ENCODE measurements around the gene WDR48. TPM values are rescaled to one million over a fixed set of nuclear protein-coding genes. Genes with fewer than 3 reads are reported as not detected.

Gene WDR48
- total and polyA plus RNA-seq, 2 experiments from 2014 or later: 27.2 to 54.3 TPM

DNA sequence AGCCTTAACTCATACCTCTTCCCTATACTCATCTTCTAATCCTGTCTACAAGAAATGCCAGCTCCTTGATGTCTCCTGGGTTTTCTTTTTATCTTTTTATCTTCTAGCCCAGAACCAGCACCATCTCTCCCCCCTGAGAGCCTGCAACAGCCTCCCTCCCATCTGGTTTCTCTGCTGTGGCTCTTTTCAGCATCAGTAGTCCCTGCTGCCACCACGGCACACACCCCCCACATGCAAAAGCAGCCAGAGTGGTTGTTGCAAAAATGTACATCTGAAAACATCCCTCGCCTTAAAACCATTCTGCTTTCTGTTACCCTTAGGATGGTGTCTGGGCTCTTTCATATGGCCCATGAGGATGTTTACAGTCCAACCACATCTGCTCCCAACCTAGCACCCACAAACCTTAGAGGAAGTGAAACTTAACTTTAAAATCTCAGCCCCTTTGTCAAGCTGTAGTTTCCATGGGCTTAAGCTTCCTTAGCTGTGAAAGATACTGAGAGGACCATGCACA, 56.4 kb downstream of the WDR48 start:
- Mint-ChIP-seq H3K27me3 (ENCODE audit: insufficient read depth, low read depth, poor library complexity) (peaks cover 10% of the 10 kb centered on the region), H3K27ac (peak overlapping the region; percentile 53; the same call in 1 of the 2 replicates), H3K4me3 (peak overlapping the region; percentile 90), H3K36me3 (ENCODE audit: low read depth) (no peaks in the 10 kb centered on the region; the same call in 1 of the 3 replicates), H3K4me1 (peaks cover 32% of the 10 kb centered on the region), H3K9me3 (no peaks in the 10 kb centered on the region; the same call in 1 of the 3 replicates)
- no peaks in the 10 kb centered on the region for H3K4me1 ChIP-seq (ENCODE audit: insufficient read depth)
- H3K27me3 ChIP-seq (ENCODE audit: insufficient read depth): no peaks in the 10 kb centered on the region
- no peak overlapping the region for H3K27ac ChIP-seq (ENCODE audit: low read depth)
- H3K36me3 ChIP-seq (ENCODE audit: insufficient read depth): no peaks in the 10 kb centered on the region
- no peaks in the 10 kb centered on the region for H3F3A ChIP-seq (replicated peaks; ENCODE audit: low read depth)
- TF ChIP-seq ZNF114 (CRISPR knock-in tag; IDR thresholded peaks at IDR 0.05) (no peak), NANOG (IDR thresholded peaks at IDR 0.05; ENCODE audit: borderline replicate concordance) (no peak), CTCF (conservative IDR thresholded peaks at IDR 0.05; ENCODE audit: low read depth in 2 of 2) (no peak), ETS1 (IDR thresholded peaks at IDR 0.05) (no peak), JUNB (IDR thresholded peaks at IDR 0.05; ENCODE audit: unreplicated experiment) (no peak), ZNF331 (CRISPR knock-in tag; IDR thresholded peaks at IDR 0.05; ENCODE audit: low read depth) (no peak), CREB1 (CRISPR knock-in tag; IDR thresholded peaks at IDR 0.05; ENCODE audit: low read depth) (no peak), POLR2AphosphoS5 (IDR thresholded peaks at IDR 0.05; ENCODE audit: low read depth) (no peak), STAT1 (IDR thresholded peaks at IDR 0.05; ENCODE audit: unreplicated experiment) (no peak), EZH2phosphoT487 (IDR thresholded peaks at IDR 0.05; ENCODE audit: unreplicated experiment) (no peak)
- TF ChIP-seq, protein P1, sequence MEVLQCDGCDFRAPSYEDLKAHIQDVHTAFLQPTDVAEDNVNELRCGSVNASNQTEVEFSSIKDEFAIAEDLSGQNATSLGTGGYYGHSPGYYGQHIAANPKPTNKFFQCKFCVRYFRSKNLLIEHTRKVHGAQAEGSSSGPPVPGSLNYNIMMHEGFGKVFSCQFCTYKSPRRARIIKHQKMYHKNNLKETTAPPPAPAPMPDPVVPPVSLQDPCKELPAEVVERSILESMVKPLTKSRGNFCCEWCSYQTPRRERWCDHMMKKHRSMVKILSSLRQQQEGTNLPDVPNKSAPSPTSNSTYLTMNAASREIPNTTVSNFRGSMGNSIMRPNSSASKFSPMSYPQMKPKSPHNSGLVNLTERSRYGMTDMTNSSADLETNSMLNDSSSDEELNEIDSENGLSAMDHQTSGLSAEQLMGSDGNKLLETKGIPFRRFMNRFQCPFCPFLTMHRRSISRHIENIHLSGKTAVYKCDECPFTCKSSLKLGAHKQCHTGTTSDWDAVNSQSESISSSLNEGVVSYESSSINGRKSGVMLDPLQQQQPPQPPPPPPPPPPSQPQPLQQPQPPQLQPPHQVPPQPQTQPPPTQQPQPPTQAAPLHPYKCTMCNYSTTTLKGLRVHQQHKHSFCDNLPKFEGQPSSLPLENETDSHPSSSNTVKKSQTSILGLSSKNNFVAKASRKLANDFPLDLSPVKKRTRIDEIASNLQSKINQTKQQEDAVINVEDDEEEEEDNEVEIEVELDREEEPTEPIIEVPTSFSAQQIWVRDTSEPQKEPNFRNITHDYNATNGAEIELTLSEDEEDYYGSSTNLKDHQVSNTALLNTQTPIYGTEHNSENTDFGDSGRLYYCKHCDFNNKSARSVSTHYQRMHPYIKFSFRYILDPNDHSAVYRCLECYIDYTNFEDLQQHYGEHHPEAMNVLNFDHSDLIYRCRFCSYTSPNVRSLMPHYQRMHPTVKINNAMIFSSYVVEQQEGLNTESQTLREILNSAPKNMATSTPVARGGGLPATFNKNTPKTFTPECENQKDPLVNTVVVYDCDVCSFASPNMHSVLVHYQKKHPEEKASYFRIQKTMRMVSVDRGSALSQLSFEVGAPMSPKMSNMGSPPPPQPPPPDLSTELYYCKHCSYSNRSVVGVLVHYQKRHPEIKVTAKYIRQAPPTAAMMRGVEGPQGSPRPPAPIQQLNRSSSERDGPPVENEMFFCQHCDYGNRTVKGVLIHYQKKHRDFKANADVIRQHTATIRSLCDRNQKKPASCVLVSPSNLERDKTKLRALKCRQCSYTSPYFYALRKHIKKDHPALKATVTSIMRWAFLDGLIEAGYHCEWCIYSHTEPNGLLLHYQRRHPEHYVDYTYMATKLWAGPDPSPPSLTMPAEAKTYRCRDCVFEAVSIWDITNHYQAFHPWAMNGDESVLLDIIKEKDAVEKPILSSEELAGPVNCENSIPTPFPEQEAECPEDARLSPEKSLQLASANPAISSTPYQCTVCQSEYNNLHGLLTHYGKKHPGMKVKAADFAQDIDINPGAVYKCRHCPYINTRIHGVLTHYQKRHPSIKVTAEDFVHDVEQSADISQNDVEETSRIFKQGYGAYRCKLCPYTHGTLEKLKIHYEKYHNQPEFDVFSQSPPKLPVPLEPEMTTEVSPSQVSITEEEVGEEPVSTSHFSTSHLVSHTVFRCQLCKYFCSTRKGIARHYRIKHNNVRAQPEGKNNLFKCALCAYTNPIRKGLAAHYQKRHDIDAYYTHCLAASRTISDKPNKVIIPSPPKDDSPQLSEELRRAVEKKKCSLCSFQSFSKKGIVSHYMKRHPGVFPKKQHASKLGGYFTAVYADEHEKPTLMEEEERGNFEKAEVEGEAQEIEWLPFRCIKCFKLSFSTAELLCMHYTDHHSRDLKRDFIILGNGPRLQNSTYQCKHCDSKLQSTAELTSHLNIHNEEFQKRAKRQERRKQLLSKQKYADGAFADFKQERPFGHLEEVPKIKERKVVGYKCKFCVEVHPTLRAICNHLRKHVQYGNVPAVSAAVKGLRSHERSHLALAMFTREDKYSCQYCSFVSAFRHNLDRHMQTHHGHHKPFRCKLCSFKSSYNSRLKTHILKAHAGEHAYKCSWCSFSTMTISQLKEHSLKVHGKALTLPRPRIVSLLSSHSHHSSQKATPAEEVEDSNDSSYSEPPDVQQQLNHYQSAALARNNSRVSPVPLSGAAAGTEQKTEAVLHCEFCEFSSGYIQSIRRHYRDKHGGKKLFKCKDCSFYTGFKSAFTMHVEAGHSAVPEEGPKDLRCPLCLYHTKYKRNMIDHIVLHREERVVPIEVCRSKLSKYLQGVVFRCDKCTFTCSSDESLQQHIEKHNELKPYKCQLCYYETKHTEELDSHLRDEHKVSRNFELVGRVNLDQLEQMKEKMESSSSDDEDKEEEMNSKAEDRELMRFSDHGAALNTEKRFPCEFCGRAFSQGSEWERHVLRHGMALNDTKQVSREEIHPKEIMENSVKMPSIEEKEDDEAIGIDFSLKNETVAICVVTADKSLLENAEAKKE (CRISPR knock-in tag; IDR thresholded peaks at IDR 0.05): no peak
- TF ChIP-seq, protein P2, sequence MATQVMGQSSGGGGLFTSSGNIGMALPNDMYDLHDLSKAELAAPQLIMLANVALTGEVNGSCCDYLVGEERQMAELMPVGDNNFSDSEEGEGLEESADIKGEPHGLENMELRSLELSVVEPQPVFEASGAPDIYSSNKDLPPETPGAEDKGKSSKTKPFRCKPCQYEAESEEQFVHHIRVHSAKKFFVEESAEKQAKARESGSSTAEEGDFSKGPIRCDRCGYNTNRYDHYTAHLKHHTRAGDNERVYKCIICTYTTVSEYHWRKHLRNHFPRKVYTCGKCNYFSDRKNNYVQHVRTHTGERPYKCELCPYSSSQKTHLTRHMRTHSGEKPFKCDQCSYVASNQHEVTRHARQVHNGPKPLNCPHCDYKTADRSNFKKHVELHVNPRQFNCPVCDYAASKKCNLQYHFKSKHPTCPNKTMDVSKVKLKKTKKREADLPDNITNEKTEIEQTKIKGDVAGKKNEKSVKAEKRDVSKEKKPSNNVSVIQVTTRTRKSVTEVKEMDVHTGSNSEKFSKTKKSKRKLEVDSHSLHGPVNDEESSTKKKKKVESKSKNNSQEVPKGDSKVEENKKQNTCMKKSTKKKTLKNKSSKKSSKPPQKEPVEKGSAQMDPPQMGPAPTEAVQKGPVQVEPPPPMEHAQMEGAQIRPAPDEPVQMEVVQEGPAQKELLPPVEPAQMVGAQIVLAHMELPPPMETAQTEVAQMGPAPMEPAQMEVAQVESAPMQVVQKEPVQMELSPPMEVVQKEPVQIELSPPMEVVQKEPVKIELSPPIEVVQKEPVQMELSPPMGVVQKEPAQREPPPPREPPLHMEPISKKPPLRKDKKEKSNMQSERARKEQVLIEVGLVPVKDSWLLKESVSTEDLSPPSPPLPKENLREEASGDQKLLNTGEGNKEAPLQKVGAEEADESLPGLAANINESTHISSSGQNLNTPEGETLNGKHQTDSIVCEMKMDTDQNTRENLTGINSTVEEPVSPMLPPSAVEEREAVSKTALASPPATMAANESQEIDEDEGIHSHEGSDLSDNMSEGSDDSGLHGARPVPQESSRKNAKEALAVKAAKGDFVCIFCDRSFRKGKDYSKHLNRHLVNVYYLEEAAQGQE (IDR thresholded peaks at IDR 0.05; ENCODE audit: unreplicated experiment): no peak
- peak overlapping the region; percentile 98 for H3K4me3 ChIP-seq
- DNase-seq (ENCODE audit: low spot score) (no peak), ATAC-seq (no peak)
- no peaks in the 10 kb centered on the region for H3K9me2 ChIP-seq (ENCODE audit: insufficient read depth)
- H4K20me1 ChIP-seq (replicated peaks; ENCODE audit: insufficient read depth): peaks cover 7% of the 10 kb centered on the region
- peak overlapping the region; percentile 82 for H3K4me2 ChIP-seq
- H2AFZ ChIP-seq: peak overlapping the region; percentile 98
- H3K79me2 ChIP-seq (replicated peaks; ENCODE audit: insufficient read depth): peaks cover 9% of the 10 kb centered on the region

Measured in GM23338 (cell line).